22Rv1 (cell line): Measurements from ENCODE around the gene RHAG.

Source experiments
- CTCF ChIP-seq: fragments of 450-650 bp; IDR thresholded peaks from 2 replicates; pipeline ENCODE4 v1.5.1; 2017; ENCODE audit warnings: mild to moderate bottlenecking
- ZFX ChIP-seq: fragments of 450-650 bp; IDR thresholded peaks from 2 replicates; pipeline ENCODE4 v1.6.1; 2017; ENCODE audit warnings: antibody characterized with exemption, borderline replicate concordance

- TF ChIP-seq CTCF (no peak), ZFX (no peak)
These were observed 70.8 kb downstream of the RHAG start for GRCh38 chr6:49565855-49566254.
